ENCODE results near the gene KANK2.

DNA sequence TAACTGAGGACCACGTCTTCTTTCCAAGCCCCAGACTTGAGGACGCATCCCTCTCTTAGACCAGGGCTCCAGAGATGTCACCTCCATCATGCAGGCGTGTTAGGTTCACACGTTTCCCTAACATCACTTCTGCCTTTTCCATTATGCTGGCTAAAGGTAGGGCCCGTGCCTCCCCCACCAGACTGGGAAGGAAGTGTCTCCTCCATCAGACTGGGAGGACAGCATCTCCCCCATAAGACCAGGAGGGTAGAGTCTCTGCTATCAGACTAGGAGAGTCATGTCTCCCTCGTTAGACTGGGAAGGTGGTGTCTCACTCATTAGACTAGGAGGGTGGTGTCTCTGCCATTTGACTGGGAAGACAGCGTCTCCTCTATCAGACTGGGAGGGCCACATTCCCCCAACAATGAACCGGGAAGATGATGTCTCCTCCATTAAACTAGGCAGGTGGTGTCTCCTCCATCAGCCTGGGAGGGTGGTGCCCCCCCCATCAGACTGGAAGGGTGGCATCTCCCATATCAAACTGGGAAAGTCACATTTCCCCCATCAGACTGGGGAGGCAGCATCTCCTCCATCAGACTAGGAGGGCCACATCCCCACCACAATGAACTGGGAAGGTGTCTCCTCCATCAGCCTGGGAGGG is 23.7 kb downstream of the KANK2 start:
- TF ChIP-seq, protein P1, sequence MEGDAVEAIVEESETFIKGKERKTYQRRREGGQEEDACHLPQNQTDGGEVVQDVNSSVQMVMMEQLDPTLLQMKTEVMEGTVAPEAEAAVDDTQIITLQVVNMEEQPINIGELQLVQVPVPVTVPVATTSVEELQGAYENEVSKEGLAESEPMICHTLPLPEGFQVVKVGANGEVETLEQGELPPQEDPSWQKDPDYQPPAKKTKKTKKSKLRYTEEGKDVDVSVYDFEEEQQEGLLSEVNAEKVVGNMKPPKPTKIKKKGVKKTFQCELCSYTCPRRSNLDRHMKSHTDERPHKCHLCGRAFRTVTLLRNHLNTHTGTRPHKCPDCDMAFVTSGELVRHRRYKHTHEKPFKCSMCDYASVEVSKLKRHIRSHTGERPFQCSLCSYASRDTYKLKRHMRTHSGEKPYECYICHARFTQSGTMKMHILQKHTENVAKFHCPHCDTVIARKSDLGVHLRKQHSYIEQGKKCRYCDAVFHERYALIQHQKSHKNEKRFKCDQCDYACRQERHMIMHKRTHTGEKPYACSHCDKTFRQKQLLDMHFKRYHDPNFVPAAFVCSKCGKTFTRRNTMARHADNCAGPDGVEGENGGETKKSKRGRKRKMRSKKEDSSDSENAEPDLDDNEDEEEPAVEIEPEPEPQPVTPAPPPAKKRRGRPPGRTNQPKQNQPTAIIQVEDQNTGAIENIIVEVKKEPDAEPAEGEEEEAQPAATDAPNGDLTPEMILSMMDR (conservative IDR thresholded peaks at IDR 0.05 in 1 of 2, IDR thresholded peaks at IDR 0.05 in 1 of 2; ENCODE audit: low read depth in 1 of 2, low read length in 2 of 2) = no peak
- TF ChIP-seq EZH2 (IDR thresholded peaks at IDR 0.05; ENCODE audit: low read length, missing control alignments) = no peak
